Peyer's patch (tissue), 4 donors: ENCODE measurements around the gene NPTX1.

Source experiments
- POLR2A ChIP-seq, 2 donors: fragments of 450-650 bp; IDR thresholded peaks; one replicate each; pipeline ENCODE4 v1.5.1; 2017; ENCODE audit warnings: antibody characterized with exemption in 2 of 2, mild to moderate bottlenecking in 2 of 2, moderate library complexity in 2 of 2
- TF ChIP-seq, protein P1 (sequence below), 6 experiments: fragments of 450-650 bp in 4 of 6; fragments of 200-600 bp in 2 of 6; sonication (generic) in 1 of 6; IDR thresholded peaks; one replicate each; pipeline ENCODE4 v1.5.1; 2017 to 2019; ENCODE audit warnings: antibody characterized with exemption in 6 of 6, mild to moderate bottlenecking in 3 of 6, moderate library complexity in 1 of 6

DNA sequence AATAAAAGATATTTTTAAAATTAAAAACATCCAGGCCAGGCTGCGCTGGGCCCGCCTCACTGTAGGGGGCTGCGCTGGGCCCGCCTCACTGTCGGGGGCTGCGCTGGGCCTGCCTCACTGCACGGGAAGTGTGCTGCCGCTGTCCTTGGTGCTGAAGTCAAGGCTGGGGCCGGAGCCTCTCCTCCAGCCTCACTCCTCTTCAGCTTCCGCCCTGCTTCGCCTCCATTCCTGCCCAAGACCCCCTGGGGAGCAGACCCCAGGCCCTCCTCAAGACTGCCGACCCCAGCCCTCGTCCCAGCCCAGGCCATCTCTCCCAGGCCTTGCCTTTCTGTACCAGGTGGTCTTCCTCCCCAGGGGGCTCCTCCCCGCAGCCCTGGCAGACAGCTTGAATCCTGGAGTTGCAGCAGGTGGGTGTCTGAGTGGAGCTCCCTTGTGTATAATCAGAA, 35.3 kb downstream of the NPTX1 start:
- TF ChIP-seq, protein P1, sequence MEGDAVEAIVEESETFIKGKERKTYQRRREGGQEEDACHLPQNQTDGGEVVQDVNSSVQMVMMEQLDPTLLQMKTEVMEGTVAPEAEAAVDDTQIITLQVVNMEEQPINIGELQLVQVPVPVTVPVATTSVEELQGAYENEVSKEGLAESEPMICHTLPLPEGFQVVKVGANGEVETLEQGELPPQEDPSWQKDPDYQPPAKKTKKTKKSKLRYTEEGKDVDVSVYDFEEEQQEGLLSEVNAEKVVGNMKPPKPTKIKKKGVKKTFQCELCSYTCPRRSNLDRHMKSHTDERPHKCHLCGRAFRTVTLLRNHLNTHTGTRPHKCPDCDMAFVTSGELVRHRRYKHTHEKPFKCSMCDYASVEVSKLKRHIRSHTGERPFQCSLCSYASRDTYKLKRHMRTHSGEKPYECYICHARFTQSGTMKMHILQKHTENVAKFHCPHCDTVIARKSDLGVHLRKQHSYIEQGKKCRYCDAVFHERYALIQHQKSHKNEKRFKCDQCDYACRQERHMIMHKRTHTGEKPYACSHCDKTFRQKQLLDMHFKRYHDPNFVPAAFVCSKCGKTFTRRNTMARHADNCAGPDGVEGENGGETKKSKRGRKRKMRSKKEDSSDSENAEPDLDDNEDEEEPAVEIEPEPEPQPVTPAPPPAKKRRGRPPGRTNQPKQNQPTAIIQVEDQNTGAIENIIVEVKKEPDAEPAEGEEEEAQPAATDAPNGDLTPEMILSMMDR (IDR thresholded peaks at IDR 0.05): no peak
- TF ChIP-seq POLR2A (IDR thresholded peaks at IDR 0.05): no peak
